NOMO-1 treated with DMSO at 0.1 percent for 48 hours (cell line): Measurements from ENCODE around the gene FAM20C.

Experiments used
- DNase-seq: peaks from one replicate; lab custom pipeline; 2025; ENCODE audit not compliant: unreplicated experiment; lab: John Stamatoyannopoulos, UW

Gene FAM20C

GRCh38 chr7:208130-208673 lies 15.8 kb downstream of the FAM20C start:
- DNase-seq = no peak

GRCh38 chr7:208816-209215 lies 16.4 kb downstream of the FAM20C start:
- DNase-seq = no peak

- DNase-seq = no peak
These were observed 17.0 kb downstream of the FAM20C start for GRCh38 chr7:209416-209815.

GRCh38 chr7:209906-210305 lies 17.5 kb downstream of the FAM20C start:
- DNase-seq = no peak

GRCh38 chr7:210401-210925 lies 18.1 kb downstream of the FAM20C start:
- no peak for DNase-seq

- DNase-seq = no peak
These were observed 18.8 kb downstream of the FAM20C start for GRCh38 chr7:211033-211714.

- no peak for DNase-seq
These were observed 19.3 kb downstream of the FAM20C start for GRCh38 chr7:211715-212058.

GRCh38 chr7:212754-213153 lies 20.4 kb downstream of the FAM20C start:
- no peak for DNase-seq

- peak; percentile 88 for DNase-seq
These were observed 21.1 kb downstream of the FAM20C start for GRCh38 chr7:213324-213993.

- no peak for DNase-seq
These were observed 22.2 kb downstream of the FAM20C start for GRCh38 chr7:214410-215212.

GRCh38 chr7:216360-217300 lies 24.3 kb downstream of the FAM20C start:
- no peak for DNase-seq

- no peak for DNase-seq
These were observed 25.4 kb downstream of the FAM20C start for GRCh38 chr7:217781-218180.

- DNase-seq = no peak
These were observed 25.9 kb downstream of the FAM20C start for GRCh38 chr7:218316-218715.

GRCh38 chr7:218896-219580 lies 26.7 kb downstream of the FAM20C start:
- no peak for DNase-seq

- DNase-seq = no peak
These were observed 27.3 kb downstream of the FAM20C start for GRCh38 chr7:219581-220150.

- DNase-seq = no peak
These were observed 27.9 kb downstream of the FAM20C start for GRCh38 chr7:220151-220841.

- DNase-seq = no peak
These were observed 29.8 kb downstream of the FAM20C start for GRCh38 chr7:221978-222715.

- no peak for DNase-seq
These were observed 30.3 kb downstream of the FAM20C start for GRCh38 chr7:222716-223041.
